Glutamatergic neuron (in vitro differentiated cells): ENCODE results near the gene HSD17B13. TPM values are rescaled to one million over a fixed set of nuclear protein-coding genes. Genes with fewer than 3 reads are reported as not detected.
"Not testable (repeated sequence)": the region's sequence is repeated elsewhere in the genome, so short reads cannot be mapped to it uniquely, and the experiment has no call there.

Experiments used
- DNase-seq: peaks from one replicate; pipeline ENCODE4 v3.0.0; 2022
- H3K27ac Mint-ChIP-seq: one replicate; pipeline ENCODE4 v1.8.0; 2020; ENCODE audit warnings: mild to moderate bottlenecking, mixed read lengths, inconsistent platforms; ENCODE audit not compliant: unreplicated experiment
- H3K27me3 Mint-ChIP-seq: one replicate; pipeline ENCODE4 v1.8.0; 2020; ENCODE audit warnings: mild to moderate bottlenecking, moderate library complexity, mixed read lengths, inconsistent platforms; ENCODE audit not compliant: unreplicated experiment
- H3K36me3 Mint-ChIP-seq: one replicate; pipeline ENCODE4 v1.8.0; 2020; ENCODE audit warnings: mild to moderate bottlenecking, mixed read lengths, inconsistent platforms; ENCODE audit not compliant: unreplicated experiment
- H3K4me1 Mint-ChIP-seq: one replicate; pipeline ENCODE4 v1.8.0; 2020; ENCODE audit warnings: mild to moderate bottlenecking, low read depth, mixed read lengths, inconsistent platforms; ENCODE audit not compliant: unreplicated experiment
- H3K4me3 Mint-ChIP-seq: one replicate; pipeline ENCODE4 v1.8.0; 2020; ENCODE audit warnings: mild to moderate bottlenecking, mixed read lengths, inconsistent platforms; ENCODE audit not compliant: unreplicated experiment
- H3K9me3 Mint-ChIP-seq: one replicate; pipeline ENCODE4 v1.8.0; 2020; ENCODE audit warnings: mild to moderate bottlenecking, moderate library complexity, mixed read lengths, inconsistent platforms; ENCODE audit not compliant: unreplicated experiment
- total RNA-seq: library from RNA; stranded (reverse); fragmentation: NEBNext Ultra II Directional; extraction: Animal tissue kit (Norgen Biotek cat#: 25700); gene quantifications from one replicate; pipeline ENCODE4 v1.2.1, GENCODE V29; 2021; ENCODE audit not compliant: unreplicated experiment
- TF ChIP-seq, protein P1 (sequence below): fragments of 200-600 bp; sonication (generic); IDR thresholded peaks from one replicate; pipeline ENCODE4 v1.5.0; 2021; ENCODE audit not compliant: partially characterized antibody, unreplicated experiment

The HSD17B13 gene
- total RNA-seq, 1 donor from 2014 or later, result 0.25 TPM

DNA sequence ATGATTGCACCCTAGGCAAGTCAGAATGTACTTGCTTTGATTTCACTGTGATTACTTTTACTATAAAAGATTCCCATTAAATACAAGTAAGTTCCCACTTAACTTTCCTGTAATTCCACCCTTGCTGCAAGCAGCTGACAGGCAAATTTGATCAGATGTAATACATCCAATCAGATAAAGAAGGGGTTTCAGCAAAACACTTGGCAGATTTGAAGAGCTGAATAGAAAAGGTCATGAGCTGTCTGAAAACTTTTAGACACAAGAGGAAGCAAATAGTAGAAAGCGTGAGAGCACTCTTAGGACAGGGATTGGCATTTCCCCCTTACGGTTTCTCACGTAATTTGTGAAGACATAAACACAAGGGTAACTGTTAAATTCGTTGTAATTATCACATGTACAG lies 22.8 kb downstream of the HSD17B13 start:
- H3K9me3 Mint-ChIP-seq, result no peaks in the 10 kb centered on the region
- H3K27ac Mint-ChIP-seq, result no peak overlapping the region
- TF ChIP-seq, protein P1, sequence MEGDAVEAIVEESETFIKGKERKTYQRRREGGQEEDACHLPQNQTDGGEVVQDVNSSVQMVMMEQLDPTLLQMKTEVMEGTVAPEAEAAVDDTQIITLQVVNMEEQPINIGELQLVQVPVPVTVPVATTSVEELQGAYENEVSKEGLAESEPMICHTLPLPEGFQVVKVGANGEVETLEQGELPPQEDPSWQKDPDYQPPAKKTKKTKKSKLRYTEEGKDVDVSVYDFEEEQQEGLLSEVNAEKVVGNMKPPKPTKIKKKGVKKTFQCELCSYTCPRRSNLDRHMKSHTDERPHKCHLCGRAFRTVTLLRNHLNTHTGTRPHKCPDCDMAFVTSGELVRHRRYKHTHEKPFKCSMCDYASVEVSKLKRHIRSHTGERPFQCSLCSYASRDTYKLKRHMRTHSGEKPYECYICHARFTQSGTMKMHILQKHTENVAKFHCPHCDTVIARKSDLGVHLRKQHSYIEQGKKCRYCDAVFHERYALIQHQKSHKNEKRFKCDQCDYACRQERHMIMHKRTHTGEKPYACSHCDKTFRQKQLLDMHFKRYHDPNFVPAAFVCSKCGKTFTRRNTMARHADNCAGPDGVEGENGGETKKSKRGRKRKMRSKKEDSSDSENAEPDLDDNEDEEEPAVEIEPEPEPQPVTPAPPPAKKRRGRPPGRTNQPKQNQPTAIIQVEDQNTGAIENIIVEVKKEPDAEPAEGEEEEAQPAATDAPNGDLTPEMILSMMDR, result no peak
- no peaks in the 10 kb centered on the region for H3K4me1 Mint-ChIP-seq
- H3K27me3 Mint-ChIP-seq, result peaks cover 2% of the 10 kb centered on the region
- peaks cover 3% of the 10 kb centered on the region for H3K36me3 Mint-ChIP-seq
- DNase-seq, result no peak
- no peak overlapping the region for H3K4me3 Mint-ChIP-seq

DNA sequence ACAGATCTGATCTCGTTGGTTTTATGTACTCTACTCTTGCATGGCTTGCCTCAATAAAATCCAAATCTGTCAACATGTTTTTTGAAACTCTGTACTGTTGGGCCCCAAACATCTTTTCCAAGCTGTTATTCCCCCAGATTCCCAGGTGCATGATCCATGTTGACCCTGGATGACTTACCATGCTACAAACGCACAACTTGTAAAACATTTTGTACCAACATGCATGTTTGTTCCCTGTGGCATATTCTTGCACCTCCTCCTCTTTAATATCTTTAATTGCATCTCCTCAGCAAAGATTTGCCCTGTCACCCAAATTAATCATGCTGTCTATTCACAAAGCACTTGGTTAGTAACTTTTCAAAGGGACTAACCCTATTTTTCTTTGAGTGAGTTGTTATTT lies 24.3 kb downstream of the HSD17B13 start:
- Mint-ChIP-seq H3K4me3 (no peak overlapping the region), H3K9me3 (no peaks in the 10 kb centered on the region), H3K4me1 (no peaks in the 10 kb centered on the region), H3K27me3 (peaks cover 2% of the 10 kb centered on the region), H3K27ac (no peak overlapping the region), H3K36me3 (peaks cover 3% of the 10 kb centered on the region)
- TF ChIP-seq, protein P1, result no peak
- DNase-seq, result no peak

DNA sequence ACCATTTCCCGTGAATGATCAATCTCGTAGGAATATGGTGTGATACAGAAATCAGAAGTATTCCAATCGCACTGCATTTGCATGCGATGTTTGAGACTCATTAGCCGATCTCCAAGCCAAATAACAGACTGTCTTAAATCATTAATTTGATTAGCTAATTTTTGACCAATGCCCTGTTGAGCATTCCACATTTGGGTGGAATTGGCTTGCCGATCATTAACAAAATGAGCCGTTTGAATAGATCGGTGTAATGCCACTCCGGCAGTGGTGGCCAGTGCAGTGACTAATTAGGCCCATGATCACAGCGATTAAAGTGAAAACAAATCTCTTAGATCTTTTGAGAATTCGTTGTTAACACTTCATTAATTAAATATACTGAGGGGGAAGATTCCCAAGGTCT lies 27.8 kb downstream of the HSD17B13 start:
- not testable (repeated sequence) for H3K36me3 Mint-ChIP-seq, H3K27ac Mint-ChIP-seq, H3K9me3 Mint-ChIP-seq, H3K4me1 Mint-ChIP-seq, DNase-seq, H3K4me3 Mint-ChIP-seq, H3K27me3 Mint-ChIP-seq

DNA sequence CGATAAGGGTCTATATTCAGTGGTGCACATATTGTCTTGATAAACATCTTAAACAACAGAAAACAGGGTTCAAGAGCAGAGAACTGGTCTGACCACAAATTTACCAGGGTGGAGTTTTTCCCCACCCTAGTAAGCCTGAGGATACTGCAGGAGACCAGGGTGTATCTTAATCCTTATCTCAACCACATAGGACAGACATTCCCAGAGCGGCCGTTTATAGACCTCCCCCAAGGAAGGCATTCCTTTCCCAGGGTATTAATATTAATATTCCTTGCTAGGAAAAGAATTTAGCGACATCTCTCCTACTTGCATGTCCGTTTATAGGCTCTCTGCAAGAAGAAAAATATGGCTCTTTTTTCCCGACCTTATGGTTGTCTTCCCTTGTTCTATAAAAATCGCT lies 28.8 kb downstream of the HSD17B13 start:
- H3K9me3 Mint-ChIP-seq, H3K27ac Mint-ChIP-seq, H3K4me3 Mint-ChIP-seq, H3K4me1 Mint-ChIP-seq, H3K27me3 Mint-ChIP-seq, H3K36me3 Mint-ChIP-seq, DNase-seq: not testable (repeated sequence)

DNA sequence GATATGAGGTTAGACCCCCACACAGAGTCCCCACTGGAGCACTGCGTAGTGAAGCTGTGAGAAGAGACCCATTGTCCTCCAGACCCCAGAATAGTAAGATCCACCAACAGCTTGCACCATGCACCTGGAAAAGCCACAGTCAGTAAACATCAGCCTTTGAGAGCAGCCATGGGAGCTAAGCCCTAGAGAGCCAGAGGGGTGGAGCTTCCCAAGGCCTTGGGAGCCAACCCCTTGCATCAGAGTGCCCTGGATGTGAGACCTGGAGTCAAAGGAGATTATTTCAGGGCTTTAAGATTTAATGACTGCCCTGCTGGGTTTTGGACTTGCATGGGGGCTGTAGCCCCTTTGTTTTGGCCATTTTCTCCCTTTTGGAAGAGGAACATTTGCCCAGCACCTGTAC lies 35.7 kb downstream of the HSD17B13 start:
- Mint-ChIP-seq H3K9me3 (peaks cover 4% of the 10 kb centered on the region), H3K27ac (no peak overlapping the region), H3K27me3 (no peaks in the 10 kb centered on the region), H3K4me1 (no peaks in the 10 kb centered on the region), H3K36me3 (peaks cover 11% of the 10 kb centered on the region), H3K4me3 (no peak overlapping the region)
- DNase-seq, result no peak
- TF ChIP-seq, protein P1, result no peak

DNA sequence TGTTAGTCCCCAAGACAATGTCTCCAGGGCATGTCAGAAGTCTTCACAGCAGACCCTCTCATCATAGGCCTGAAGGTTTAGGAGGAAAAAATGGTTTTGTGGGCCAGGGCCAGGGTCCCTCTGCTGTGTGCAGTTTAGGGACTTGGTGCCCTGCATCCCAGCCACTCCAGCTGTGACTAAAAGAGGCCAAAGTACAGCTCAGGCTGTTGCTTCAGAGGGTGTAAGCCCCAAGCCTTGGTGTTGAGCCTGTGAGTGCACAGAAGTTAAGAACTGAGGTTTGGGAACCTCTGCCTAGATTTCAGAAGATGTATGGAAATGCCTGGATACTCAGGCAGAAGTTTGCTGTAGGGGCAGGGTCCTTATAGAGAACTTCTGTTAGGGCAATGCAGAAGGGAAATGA lies 38.4 kb downstream of the HSD17B13 start:
- H3K4me3 Mint-ChIP-seq, H3K9me3 Mint-ChIP-seq, DNase-seq, H3K4me1 Mint-ChIP-seq, H3K27me3 Mint-ChIP-seq, H3K27ac Mint-ChIP-seq: not testable (repeated sequence)
- peaks cover 11% of the 10 kb centered on the region for H3K36me3 Mint-ChIP-seq

DNA sequence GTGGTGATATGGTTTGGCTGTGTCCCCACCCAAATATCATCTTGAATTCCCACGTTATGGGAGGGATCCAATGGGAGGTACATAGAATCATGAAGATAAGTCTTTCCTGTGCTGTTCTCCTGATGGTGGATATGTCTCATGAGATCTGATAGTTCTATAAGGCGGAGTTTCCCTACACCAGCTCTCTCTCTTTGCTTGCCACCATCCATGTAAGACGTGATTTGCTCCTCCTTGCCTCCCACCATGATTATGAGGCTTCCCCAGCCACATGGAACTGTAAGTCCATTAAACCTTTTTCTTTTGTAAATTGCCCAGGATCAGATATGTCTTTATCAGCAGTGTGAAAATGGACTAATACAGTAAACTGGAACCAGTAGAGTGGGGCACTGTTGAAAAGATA lies 39.5 kb downstream of the HSD17B13 start:
- Mint-ChIP-seq H3K4me1 (no peaks in the 10 kb centered on the region), H3K36me3 (peaks cover 11% of the 10 kb centered on the region), H3K4me3 (no peak overlapping the region), H3K9me3 (peaks cover 2% of the 10 kb centered on the region), H3K27ac (no peak overlapping the region), H3K27me3 (no peaks in the 10 kb centered on the region)
- DNase-seq, result no peak
- TF ChIP-seq, protein P1, result no peak
